Endothelial cell of umbilical vein (primary cell): ENCODE data around the gene CDH20. TPM values are rescaled to one million over a fixed set of nuclear protein-coding genes. Genes with fewer than 3 reads are reported as not detected.
"Not testable (repeated sequence)": the region's sequence is repeated elsewhere in the genome, so short reads cannot be mapped to it uniquely, and the experiment has no call there.

Experiments used
- BruUV-seq: library from RNA; stranded (reverse); fragments of 400-500 nt; replicated peaks from 2 replicates; lab custom pipeline; 2021; lab: Mats Ljungman, UMichigan
- CTCF ChIA-PET: fragments of 300-600, 350-600 bp; sonication (Branson Sonifier 250); formaldehyde crosslinking; loops from one replicate; lab custom pipeline; 2021; ENCODE audit warnings: antibody characterized with exemption, inconsistent platforms; lab: Charles Lee
- POLR2A ChIA-PET: fragments of 300-600, 350-600 bp; sonication (Branson Sonifier 250); formaldehyde crosslinking; loops from one replicate; lab custom pipeline; 2021; ENCODE audit warnings: antibody characterized with exemption, inconsistent platforms; lab: Charles Lee
- DNase-seq: peaks from one replicate; pipeline ENCODE4 v3.0.0-alpha.2; 2011; ENCODE audit warnings: low read depth, low spot score
- FAIRE-seq: peaks from 2 replicates; lab custom pipeline; 2011; peaks lifted over from hg19 to GRCh38; lab: Jason Lieb, UNC
- H2AFZ ChIP-seq: 2 replicates; pipeline ENCODE4 v1.6.0; 2012; ENCODE audit warnings: low read depth, low read length, control low read depth, inconsistent platforms
- H3K27ac ChIP-seq: 2 replicates; pipeline ENCODE4 v1.5.1; 2011; ENCODE audit warnings: low read depth, mild to moderate bottlenecking, control low read depth, low read length, moderate library complexity; ENCODE audit not compliant: insufficient read depth
- H3K27me3 ChIP-seq, 2 experiments: 2 replicates each; pipeline versions ENCODE4 v1.6.0 to v1.6.1; 2011; ENCODE audit warnings: low read length in 2 of 2, mixed read lengths in 1 of 2; ENCODE audit not compliant: control insufficient read depth in 2 of 2, insufficient read depth in 2 of 2
- H3K36me3 ChIP-seq, 2 experiments: 2 replicates in 1 of 2; 3 replicates in 1 of 2; pipeline ENCODE4 v1.5.1; 2011; ENCODE audit warnings: low read length in 2 of 2, mild to moderate bottlenecking in 1 of 2, moderate library complexity in 1 of 2; ENCODE audit not compliant: control insufficient read depth in 2 of 2, insufficient read depth in 2 of 2; ENCODE audit errors: extremely low read depth in 1 of 2
- H3K4me1 ChIP-seq: 3 replicates; pipeline ENCODE4 v1.5.1; 2011; ENCODE audit warnings: mild to moderate bottlenecking, low read length; ENCODE audit not compliant: control insufficient read depth, insufficient read depth; ENCODE audit errors: extremely low read depth
- H3K4me2 ChIP-seq: 2 replicates; pipeline ENCODE4 v1.6.1; 2011; ENCODE audit warnings: low read length, control low read depth, mixed read lengths; ENCODE audit not compliant: insufficient read depth
- H3K4me3 ChIP-seq, 3 experiments: fragments of 200-600 bp in 1 of 3; sonication (generic), shearing (Covaris generic) in 1 of 3; replicated peaks in 1 of 3; 2 replicates each; pipeline ENCODE4 v1.5.1; 2011 to 2016; ENCODE audit warnings: control low read depth in 3 of 3, low read length in 3 of 3, mild to moderate bottlenecking in 2 of 3, inconsistent platforms in 1 of 3, low read depth in 1 of 3, moderate library complexity in 1 of 3; ENCODE audit not compliant: insufficient read depth in 1 of 3
- H3K79me2 ChIP-seq: 2 replicates; pipeline ENCODE4 v1.6.0; 2012; ENCODE audit warnings: low read length, inconsistent platforms; ENCODE audit not compliant: control insufficient read depth, insufficient read depth
- H3K9ac ChIP-seq: replicated peaks from 2 replicates; pipeline ENCODE3; 2011; ENCODE audit warnings: low read length, control low read depth; ENCODE audit not compliant: insufficient read depth; ENCODE audit errors: extremely low read depth
- H3K9me1 ChIP-seq: replicated peaks from 3 replicates; pipeline ENCODE4 v1.6.0; 2011; ENCODE audit warnings: mild to moderate bottlenecking, low read length; ENCODE audit not compliant: control insufficient read depth, insufficient read depth; ENCODE audit errors: extremely low read depth
- H3K9me3 ChIP-seq: replicated peaks from 2 replicates; pipeline ENCODE4 v1.5.1; 2012; ENCODE audit warnings: low read length, inconsistent platforms; ENCODE audit not compliant: control insufficient read depth, insufficient read depth
- H4K20me1 ChIP-seq: replicated peaks from 2 replicates; pipeline ENCODE3; 2011; ENCODE audit warnings: mild to moderate bottlenecking, low read length; ENCODE audit not compliant: control insufficient read depth, insufficient read depth; ENCODE audit errors: extremely low read depth
- GATA2 ChIP-seq: IDR thresholded peaks from 2 replicates; pipeline ENCODE4 v1.7.0; 2011; ENCODE audit warnings: low read depth, mild to moderate bottlenecking, moderate library complexity, mixed read lengths, low read length; ENCODE audit not compliant: insufficient read length, insufficient read depth
- POLR2A ChIP-seq: IDR thresholded peaks from 2 replicates; pipeline ENCODE4 v1.6.1; 2012; ENCODE audit warnings: low read depth, mild to moderate bottlenecking, control low read depth, low read length
- dilution Hi-C: fragments of 300-500 bp; cut with MboI; formaldehyde crosslinking; loops from one replicate; pipeline ENCODE4 v1.15.0; 2019; ENCODE audit warnings: low sequenced_read_pairs; ENCODE audit not compliant: extremely low pct_ligation_motif_present
- intact Hi-C: fragments of 100-400 bp; cut with micrococcal nuclease; formaldehyde crosslinking; loops from one replicate; pipeline ENCODE4 v1.10.0; 2022
- polyA plus RNA-seq, 4 experiments: library from polyadenylated mRNA; depleted of rRNA in 3 of 4; stranded (reverse) in 3 of 4; unstranded in 1 of 4; fragments of >200 nt; gene quantifications; 2 replicates each; pipeline versions ENCODE4 v1.2.1 to v1.2.3, GENCODE V29; 2011 to 2012; ENCODE audit warnings: missing spikeins in 1 of 4
- total RNA-seq: library from RNA; stranded (reverse); gene quantifications from 2 replicates; pipeline ENCODE4 v1.2.3, GENCODE V29; 2021

CDH20 gene
- total and polyA plus RNA-seq, 2 donors (not counting 3 experiments of a cell fraction or from before 2014, with no cell fraction given), result not detected

- TF ChIP-seq POLR2A, result no peak
- no peak for TF ChIP-seq GATA2
- POLR2A ChIA-PET, result no interaction called here
- Histone ChIP-seq H3K27me3 (peaks cover 0 to 3% of the 10 kb centered on the region in 2 experiments), H3K79me2 (no peaks in the 10 kb centered on the region), H3K4me2 (no peak overlapping the region), H3K9ac (no peak overlapping the region), H3K27ac (no peak overlapping the region), H3K4me3 (no peak overlapping the region), H3K36me3 (no peaks in the 10 kb centered on the region), H3K4me1 (no peaks in the 10 kb centered on the region), H4K20me1 (no peaks in the 10 kb centered on the region), H3K9me1 (no peaks in the 10 kb centered on the region), H3K9me3 (no peaks in the 10 kb centered on the region), H2AFZ (no peak overlapping the region)
- CTCF ChIA-PET, result no interaction called here
- DNase-seq, result no peak
- BruUV-seq, result no TSS peak
- intact Hi-C loops (no loop called here), dilution Hi-C loops (no loop called here)
- no peak for FAIRE-seq
Measured at GRCh38 chr18:61368001-61368400, 34.8 kb downstream of the CDH20 start.

GRCh38 chr18:61369671-61370070 lies 36.4 kb downstream of the CDH20 start:
- intact Hi-C loops, BruUV-seq, H3K9me1 ChIP-seq, H3K27ac ChIP-seq, H3K9me3 ChIP-seq, dilution Hi-C loops, H3K4me1 ChIP-seq, H3K27me3 ChIP-seq, H4K20me1 ChIP-seq, H3K36me3 ChIP-seq, H3K79me2 ChIP-seq, FAIRE-seq, H3K4me3 ChIP-seq, POLR2A ChIA-PET, H3K9ac ChIP-seq, H3K4me2 ChIP-seq, H2AFZ ChIP-seq, DNase-seq: not testable (repeated sequence)
- CTCF ChIA-PET, result interaction anchor here (1.0 kb wide), 1 partner anchor 10 kb away, joined by 3 read pairs; no protein-coding TSS in a partner anchor
